GM12892 (cell line): ENCODE results near the gene C9orf78.

ENCODE experiments used
- POLR2A ChIP-seq: IDR thresholded peaks from 2 replicates; pipeline ENCODE4 v1.6.1; 2011; ENCODE audit warnings: low read depth, low read length, control low read depth
- POLR2AphosphoS5 ChIP-seq: IDR thresholded peaks from 2 replicates; pipeline ENCODE4 v1.6.1; 2011; ENCODE audit warnings: low read depth, low read length, control low read depth
- TAF1 ChIP-seq: IDR thresholded peaks from 2 replicates; pipeline ENCODE4 v1.6.1; 2011; ENCODE audit warnings: low read depth, mild to moderate bottlenecking, control low read depth, low read length, borderline replicate concordance

DNA sequence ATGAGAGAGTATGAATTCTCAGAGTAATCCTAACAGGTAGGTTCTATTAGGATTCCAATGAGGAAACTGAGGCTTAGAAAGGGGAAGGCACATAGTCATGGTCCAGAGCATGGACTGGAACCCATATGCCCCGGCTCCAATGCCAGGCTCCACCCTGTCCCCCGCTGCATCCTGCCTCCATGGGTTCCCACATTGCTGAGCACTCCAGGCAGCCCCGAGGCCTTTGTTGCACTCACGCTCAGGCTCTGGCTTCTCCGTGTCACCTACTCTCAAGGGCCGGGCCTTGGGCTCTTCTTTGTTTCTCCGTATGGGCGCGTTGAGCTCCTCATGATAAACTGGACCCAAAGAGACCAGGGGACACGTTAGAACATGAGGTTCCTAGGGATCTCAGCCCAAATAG is 6.1 kb downstream of the C9orf78 start:
- no peak for TF ChIP-seq TAF1
- no peak for TF ChIP-seq POLR2A
- TF ChIP-seq POLR2AphosphoS5 = no peak
